NCI-H2227 (cell line): Measurements from ENCODE around the gene GDPD5.

Experiments used
- DNase-seq: peaks from one replicate; lab custom pipeline; 2025; ENCODE audit not compliant: unreplicated experiment; lab: John Stamatoyannopoulos, UW

The GDPD5 gene

GRCh38 chr11:75450826-75451821 lies 74.6 kb downstream of the GDPD5 start:
- peak; percentile 22 for DNase-seq

GRCh38 chr11:75450236-75450635 lies 75.5 kb downstream of the GDPD5 start:
- DNase-seq: no peak

DNA sequence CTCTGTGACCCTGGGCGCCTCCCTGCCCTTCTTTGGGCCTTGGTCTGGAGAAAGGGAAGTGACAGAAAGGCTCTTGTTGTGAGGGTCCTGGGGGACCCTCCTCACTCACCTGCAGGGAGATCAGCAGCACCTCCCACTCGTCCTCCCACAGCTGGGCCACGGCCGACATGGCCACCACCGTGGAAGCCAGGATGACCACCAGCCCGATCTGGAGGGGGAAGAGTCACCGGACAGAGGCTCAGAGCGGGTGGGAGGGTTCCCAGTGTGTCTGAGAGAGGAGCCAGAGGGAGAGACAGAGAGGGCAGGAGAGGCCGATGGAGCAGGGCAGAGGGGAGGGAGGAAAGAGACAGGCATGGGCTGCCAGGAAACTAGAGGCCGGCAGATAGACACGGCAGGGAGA lies 76.0 kb downstream of the GDPD5 start:
- DNase-seq: no peak

DNA sequence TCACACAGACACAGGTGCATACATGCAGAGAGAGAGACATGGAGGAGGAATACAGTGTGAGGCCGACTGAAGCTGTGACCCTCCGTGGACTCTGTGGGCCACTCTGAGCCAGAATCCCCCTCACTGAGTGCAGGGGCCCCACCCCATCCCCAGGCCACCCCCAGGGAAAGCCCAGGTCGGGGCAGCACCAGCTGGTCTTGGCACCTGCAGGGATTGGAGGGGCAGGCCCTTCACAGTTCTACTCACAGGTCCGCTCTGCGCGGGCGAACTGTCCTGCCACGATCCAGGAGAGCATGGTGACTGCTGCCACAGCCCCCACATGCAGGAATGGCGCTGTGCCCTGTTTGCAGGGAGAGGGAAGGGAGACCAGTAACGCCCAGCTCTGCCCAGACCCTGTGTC lies 76.5 kb downstream of the GDPD5 start:
- no peak for DNase-seq

DNA sequence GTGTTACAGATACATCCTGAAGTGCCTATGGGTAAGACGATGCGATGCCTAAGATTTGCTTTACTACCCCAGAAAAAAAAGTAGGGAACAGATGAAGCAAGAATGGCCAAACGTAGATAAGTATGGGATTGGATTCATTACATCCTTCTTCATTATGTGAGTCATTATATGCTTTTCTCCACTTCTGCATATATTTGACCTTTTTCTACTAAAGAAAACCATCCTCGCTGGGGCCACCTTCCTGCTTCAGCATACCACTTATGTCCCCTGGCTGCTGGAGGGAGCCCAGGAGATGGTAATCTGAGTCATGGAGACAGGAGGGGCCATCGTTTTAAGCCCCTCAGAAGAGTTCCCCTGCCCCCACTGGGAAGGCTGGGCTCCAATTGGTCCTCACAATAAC lies 78.3 kb downstream of the GDPD5 start:
- no peak for DNase-seq

GRCh38 chr11:75445315-75445953 lies 80.3 kb downstream of the GDPD5 start:
- DNase-seq: peak; percentile 86

GRCh38 chr11:75443043-75443442 lies 82.7 kb downstream of the GDPD5 start:
- no peak for DNase-seq

GRCh38 chr11:75442161-75442885 lies 83.4 kb downstream of the GDPD5 start:
- no peak for DNase-seq

DNA sequence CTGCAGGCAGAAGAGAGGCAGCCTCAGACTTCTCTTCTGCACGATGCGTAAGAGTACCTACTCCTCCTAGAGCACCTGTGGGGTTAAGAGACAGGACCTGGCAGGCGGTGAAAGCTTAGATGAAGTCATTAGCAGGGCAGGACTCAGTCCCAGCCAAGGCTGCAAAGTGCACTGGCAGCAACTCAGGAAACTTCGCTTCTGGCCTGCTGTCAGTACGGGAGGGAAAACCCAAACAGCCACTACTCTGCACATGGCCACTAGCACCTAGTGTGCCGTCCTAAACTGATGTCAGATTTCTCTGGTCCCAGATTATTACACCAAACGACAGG lies 84.0 kb downstream of the GDPD5 start:
- DNase-seq: no peak

DNA sequence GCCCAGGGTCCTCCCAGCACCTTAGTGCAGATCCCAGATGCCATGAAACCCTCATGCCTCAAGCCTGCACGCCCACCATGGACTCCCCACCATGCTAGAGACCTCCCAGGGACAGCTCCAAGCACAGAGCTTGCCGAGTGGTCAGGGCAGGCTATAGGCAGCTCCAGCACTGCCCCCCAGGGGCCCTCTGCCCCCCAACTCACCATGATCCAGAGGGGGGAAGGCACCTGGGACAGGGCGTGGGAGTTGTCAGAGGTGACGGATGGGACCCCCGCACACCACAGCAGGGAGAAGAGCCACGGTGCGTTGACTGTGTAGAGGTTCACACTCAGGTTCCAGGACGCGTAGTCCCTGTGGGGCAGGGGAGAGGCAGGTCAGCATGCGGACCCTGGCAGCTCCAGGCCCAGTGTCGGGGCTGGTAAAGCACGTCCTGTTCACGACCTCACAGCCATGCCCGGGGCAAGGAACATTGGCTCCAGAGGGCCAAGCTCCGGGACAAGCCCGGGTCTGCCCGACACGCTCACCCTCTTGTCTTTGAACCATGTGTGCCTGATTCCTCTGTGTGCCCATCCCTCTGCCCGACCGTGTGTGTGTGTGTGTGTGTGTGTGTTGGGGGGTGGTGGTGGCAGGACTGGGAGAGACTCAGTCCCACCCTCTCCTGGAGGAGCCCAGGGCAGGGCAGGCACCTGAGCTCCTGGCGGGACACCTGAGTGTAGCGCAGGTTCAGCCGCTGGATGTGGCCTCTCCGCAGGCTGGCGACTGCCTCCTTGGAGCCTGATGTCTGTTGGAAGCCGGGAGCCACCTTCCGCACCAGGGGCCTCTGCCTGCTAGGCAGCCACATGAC lies 84.6 kb downstream of the GDPD5 start:
- DNase-seq: no peak

DNA sequence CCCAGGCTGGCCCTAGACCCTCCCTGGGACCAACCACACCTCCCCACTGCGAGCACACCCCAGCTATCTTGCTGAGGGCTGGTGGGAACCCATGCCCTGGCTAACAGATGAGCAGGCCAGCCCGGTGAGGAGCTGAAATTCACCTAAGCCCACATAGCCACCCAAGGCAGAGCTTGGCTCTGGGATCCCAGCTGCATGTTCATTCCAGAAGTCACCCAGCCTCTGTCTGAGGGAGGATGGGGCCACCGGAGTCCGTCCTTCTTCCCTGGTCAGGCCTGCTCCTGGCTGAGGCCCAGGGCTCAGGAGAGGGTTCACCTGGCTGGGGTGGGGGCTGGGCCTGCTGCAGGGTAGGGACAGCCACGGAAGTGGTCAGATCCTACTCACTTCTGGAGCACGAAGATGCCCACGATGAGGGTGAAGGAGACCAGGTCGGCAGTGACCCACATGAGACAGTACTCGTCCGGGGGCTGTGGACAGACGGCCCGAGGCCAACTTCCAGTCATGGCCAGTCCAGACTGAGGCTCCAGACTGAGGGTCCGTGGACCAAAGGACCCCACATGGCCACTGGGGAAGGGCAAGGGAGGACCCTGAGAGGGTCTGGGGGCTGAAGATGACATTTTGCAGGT lies 86.1 kb downstream of the GDPD5 start:
- no peak for DNase-seq

GRCh38 chr11:75439026-75439425 lies 86.7 kb downstream of the GDPD5 start:
- no peak for DNase-seq

- no peak for DNase-seq
Measured at GRCh38 chr11:75437966-75438659, 87.6 kb downstream of the GDPD5 start.

DNA sequence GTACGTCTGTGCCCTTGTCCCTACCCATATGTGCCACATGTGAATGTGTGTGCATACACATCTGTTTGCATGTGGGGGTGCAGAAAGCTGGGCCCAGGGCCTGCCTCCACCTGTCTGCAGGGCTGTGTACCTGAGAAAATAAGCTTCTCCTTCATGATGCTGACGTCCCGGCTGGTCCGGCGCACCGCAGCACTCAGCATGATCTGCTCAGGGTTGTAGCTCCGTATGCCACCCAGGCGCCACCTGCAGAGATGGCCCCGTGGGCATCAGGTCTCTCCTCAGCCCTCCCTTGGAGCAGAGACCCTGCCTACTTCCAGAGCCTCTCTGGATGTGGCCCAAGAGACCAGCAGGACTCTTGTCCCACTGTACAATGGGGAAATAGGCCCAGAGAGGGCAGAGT lies 88.9 kb downstream of the GDPD5 start:
- no peak for DNase-seq

DNA sequence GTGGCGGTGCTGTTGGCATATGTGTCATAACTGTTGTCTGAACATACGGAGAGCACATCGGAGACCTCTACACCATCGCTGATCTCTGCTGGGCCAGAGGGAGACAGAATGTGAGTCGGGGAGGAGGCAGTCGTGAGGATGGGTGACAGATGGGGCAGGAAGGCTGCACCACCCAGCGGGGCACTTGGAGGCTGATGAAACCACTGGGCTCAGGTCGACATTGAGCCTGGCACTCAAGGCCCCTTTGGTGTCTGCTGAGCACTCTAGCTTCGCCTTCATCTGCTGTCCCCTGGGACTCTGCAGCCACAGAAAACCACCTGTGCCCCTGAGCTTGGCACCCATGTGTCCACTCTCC lies 90.2 kb downstream of the GDPD5 start:
- DNase-seq: no peak

- DNase-seq: no peak
Measured at GRCh38 chr11:75434886-75435570, 90.7 kb downstream of the GDPD5 start.

GRCh38 chr11:75434051-75434450 lies 91.7 kb downstream of the GDPD5 start:
- DNase-seq: no peak

- DNase-seq: no peak
Measured at GRCh38 chr11:75433443-75433842, 92.3 kb downstream of the GDPD5 start.

GRCh38 chr11:75432911-75433321 lies 92.8 kb downstream of the GDPD5 start, which contains the start of gene KLHL35:
KLHL35 (minus strand) TSS chr11:75433203; CDS start chr11:75430629, 2,574 bp downstream.
- DNase-seq: peak; percentile 71
